Activated CD4-positive, alpha-beta T cell treated with anti-CD3 and anti-CD28 coated beads, Interleukin-2, amount 50 U/mL, for 1 hour (primary cell): ENCODE results near the gene MACROD2.

Experiments used
- DNase-seq: peaks from one replicate; pipeline ENCODE4 v3.0.0-alpha.2; 2020

The MACROD2 gene

GRCh38 chr20:14064333-14064732, 69.0 kb downstream of the MACROD2 start:
- no peak for DNase-seq

GRCh38 chr20:14064921-14065320, 69.6 kb downstream of the MACROD2 start:
- no peak for DNase-seq

GRCh38 chr20:14065774-14066173, 70.5 kb downstream of the MACROD2 start:
- no peak for DNase-seq

- DNase-seq, result no peak
Measured at GRCh38 chr20:14067603-14068002, 72.3 kb downstream of the MACROD2 start.

GRCh38 chr20:14069796-14070195, 74.5 kb downstream of the MACROD2 start:
- DNase-seq, result no peak

GRCh38 chr20:14093652-14094051, 98.3 kb downstream of the MACROD2 start:
- DNase-seq, result no peak

GRCh38 chr20:14098261-14098660, 102.9 kb downstream of the MACROD2 start:
- DNase-seq, result no peak

- no peak for DNase-seq
Measured at GRCh38 chr20:14113416-14113815, 118.1 kb downstream of the MACROD2 start.

GRCh38 chr20:14114065-14114704, 118.9 kb downstream of the MACROD2 start:
- DNase-seq, result no peak

- DNase-seq, result no peak
Measured at GRCh38 chr20:14116037-14116436, 120.7 kb downstream of the MACROD2 start.

GRCh38 chr20:14117768-14118167, 122.5 kb downstream of the MACROD2 start:
- DNase-seq, result no peak

GRCh38 chr20:14126856-14127255, 131.5 kb downstream of the MACROD2 start:
- DNase-seq, result no peak

- no peak for DNase-seq
Measured at GRCh38 chr20:14127514-14128223, 132.4 kb downstream of the MACROD2 start.

- DNase-seq, result no peak
Measured at GRCh38 chr20:14134004-14134403, 138.7 kb downstream of the MACROD2 start.

GRCh38 chr20:14142171-14142570, 146.9 kb downstream of the MACROD2 start:
- no peak for DNase-seq

- no peak for DNase-seq
Measured at GRCh38 chr20:14142964-14143627, 147.8 kb downstream of the MACROD2 start.

- DNase-seq, result no peak
Measured at GRCh38 chr20:14148042-14148441, 152.7 kb downstream of the MACROD2 start.

- no peak for DNase-seq
Measured at GRCh38 chr20:14155361-14155760, 160.0 kb downstream of the MACROD2 start.

- DNase-seq, result no peak
Measured at GRCh38 chr20:14178528-14178927, 183.2 kb downstream of the MACROD2 start.

- DNase-seq, result no peak
Measured at GRCh38 chr20:14178952-14179351, 183.6 kb downstream of the MACROD2 start.

- no peak for DNase-seq
Measured at GRCh38 chr20:14189794-14190402, 194.6 kb downstream of the MACROD2 start.

- no peak for DNase-seq
Measured at GRCh38 chr20:14191559-14191958, 196.2 kb downstream of the MACROD2 start.

GRCh38 chr20:14193443-14193842, 198.1 kb downstream of the MACROD2 start:
- DNase-seq, result no peak

GRCh38 chr20:14193885-14194284, 198.6 kb downstream of the MACROD2 start:
- no peak for DNase-seq
